H9 (cell line): Measurements from ENCODE around the gene ISY1. TPM values are rescaled to one million over a fixed set of nuclear protein-coding genes. Genes with fewer than 3 reads are reported as not detected.

Experiments used
- DNase-seq: peaks from one replicate; pipeline ENCODE4 v3.0.0-alpha.2; 2017
- H2AFZ ChIP-seq: one replicate; pipeline ENCODE4 v1.6.1; 2013; ENCODE audit warnings: mild to moderate bottlenecking, low read length, control low read depth, moderate library complexity
- H2AK5ac ChIP-seq: 2 replicates; pipeline ENCODE4 v1.6.1; 2013; ENCODE audit warnings: low read length, control low read depth, mixed read lengths; ENCODE audit not compliant: insufficient read length
- H2BK120ac ChIP-seq: one replicate; pipeline ENCODE4 v1.6.1; 2013; ENCODE audit warnings: low read depth, mild to moderate bottlenecking, low read length, control low read depth, inconsistent platforms; ENCODE audit not compliant: poor library complexity, severe bottlenecking
- H2BK12ac ChIP-seq: 2 replicates; pipeline ENCODE4 v1.6.1; 2013; ENCODE audit warnings: low read length, control low read depth, mixed read lengths, low read depth; ENCODE audit not compliant: insufficient read length
- H2BK15ac ChIP-seq: 2 replicates; pipeline ENCODE4 v1.6.1; 2013; ENCODE audit warnings: low read depth, low read length, control low read depth
- H2BK20ac ChIP-seq: one replicate; pipeline ENCODE4 v1.6.1; 2013; ENCODE audit warnings: low read depth, mild to moderate bottlenecking, low read length, control low read depth, inconsistent platforms; ENCODE audit not compliant: poor library complexity, severe bottlenecking
- H2BK5ac ChIP-seq: 2 replicates; pipeline ENCODE4 v1.6.1; 2013; ENCODE audit warnings: low read length, control low read depth, mixed read lengths; ENCODE audit not compliant: insufficient read length
- H3K14ac ChIP-seq: 2 replicates; pipeline ENCODE4 v1.6.1; 2013; ENCODE audit warnings: low read length, control low read depth; ENCODE audit not compliant: insufficient read depth
- H3K18ac ChIP-seq: 2 replicates; pipeline ENCODE4 v1.6.1; 2013; ENCODE audit warnings: low read depth, mild to moderate bottlenecking, mixed read lengths, low read length, control low read depth; ENCODE audit not compliant: insufficient read length
- H3K23ac ChIP-seq: 2 replicates; pipeline ENCODE4 v1.6.1; 2013; ENCODE audit warnings: low read length, control low read depth, mixed read lengths, low read depth; ENCODE audit not compliant: insufficient read length
- H3K23me2 ChIP-seq: 2 replicates; pipeline ENCODE4 v1.6.1; 2013; ENCODE audit warnings: low read depth, mild to moderate bottlenecking, mixed read lengths, low read length, control low read depth; ENCODE audit not compliant: insufficient read length, poor library complexity, severe bottlenecking
- H3K27ac ChIP-seq: 2 replicates; pipeline ENCODE4 v1.5.1; 2013; ENCODE audit warnings: low read length, control low read depth, mixed read lengths, low read depth; ENCODE audit not compliant: insufficient read length
- H3K27me3 ChIP-seq: 2 replicates; pipeline ENCODE4 v1.6.1; 2013; ENCODE audit warnings: low read length, control low read depth, inconsistent platforms; ENCODE audit not compliant: insufficient read depth
- H3K4ac ChIP-seq: 2 replicates; pipeline ENCODE4 v1.6.1; 2013; ENCODE audit warnings: low read depth, mild to moderate bottlenecking, control low read depth, inconsistent platforms, low read length, moderate library complexity
- H3K4me1 ChIP-seq: 2 replicates; pipeline ENCODE4 v1.6.1; 2013; ENCODE audit warnings: low read length, control low read depth, inconsistent platforms; ENCODE audit not compliant: insufficient read depth
- H3K4me2 ChIP-seq: 2 replicates; pipeline ENCODE4 v1.6.1; 2013; ENCODE audit warnings: low read length, control low read depth, mixed read lengths; ENCODE audit not compliant: insufficient read length, insufficient read depth
- H3K56ac ChIP-seq: 2 replicates; pipeline ENCODE4 v1.6.1; 2013; ENCODE audit warnings: low read depth, mild to moderate bottlenecking, mixed read lengths, low read length, control low read depth; ENCODE audit not compliant: insufficient read length
- H3K79me1 ChIP-seq: 2 replicates; pipeline ENCODE4 v1.6.1; 2013; ENCODE audit warnings: low read depth, mild to moderate bottlenecking, moderate library complexity, low read length, control low read depth, inconsistent platforms; ENCODE audit not compliant: insufficient read depth, poor library complexity, severe bottlenecking
- H3K79me2 ChIP-seq: 2 replicates; pipeline ENCODE4 v1.6.1; 2013; ENCODE audit warnings: low read length, control low read depth, inconsistent platforms; ENCODE audit not compliant: insufficient read depth
- H3K9ac ChIP-seq: 2 replicates; pipeline ENCODE4 v1.6.1; 2013; ENCODE audit warnings: low read length, control low read depth, mixed read lengths; ENCODE audit not compliant: insufficient read length; ENCODE audit errors: extremely low read depth
- H3K9me3 ChIP-seq: one replicate; pipeline ENCODE4 v1.6.1; 2013; ENCODE audit warnings: low read depth, low read length, inconsistent platforms; ENCODE audit not compliant: control insufficient read depth
- H3T11ph ChIP-seq: one replicate; pipeline ENCODE4 v1.6.1; 2013; ENCODE audit warnings: mild to moderate bottlenecking, low read length, control low read depth, inconsistent platforms
- H4K20me1 ChIP-seq: one replicate; pipeline ENCODE4 v1.6.1; 2013; ENCODE audit not compliant: control insufficient read depth, insufficient read length, insufficient read depth
- H4K5ac ChIP-seq: 2 replicates; pipeline ENCODE4 v1.6.1; 2013; ENCODE audit warnings: low read depth, mild to moderate bottlenecking, mixed read lengths, low read length, control low read depth; ENCODE audit not compliant: insufficient read length
- H4K8ac ChIP-seq: replicated peaks from 2 replicates; pipeline ENCODE4 v1.6.1; 2013; ENCODE audit warnings: low read length, control low read depth, mixed read lengths, low read depth; ENCODE audit not compliant: insufficient read length
- H4K91ac ChIP-seq: 2 replicates; pipeline ENCODE4 v1.6.1; 2013; ENCODE audit warnings: low read depth, mild to moderate bottlenecking, moderate library complexity, mixed read lengths, low read length, control low read depth; ENCODE audit not compliant: insufficient read length
- H3K27ac Mint-ChIP-seq, 3 experiments: 2 replicates in 2 of 3; 3 replicates in 1 of 3; pipeline ENCODE4 v1.8.0; 2020 to 2021; ENCODE audit warnings: mixed read lengths in 3 of 3, mild to moderate bottlenecking in 1 of 3, moderate library complexity in 1 of 3
- H3K27me3 Mint-ChIP-seq: 2 replicates; pipeline ENCODE4 v1.8.0; 2021; ENCODE audit warnings: low read depth, mild to moderate bottlenecking, moderate library complexity, mixed read lengths
- H3K36me3 Mint-ChIP-seq, 3 experiments: 2 replicates in 2 of 3; 3 replicates in 1 of 3; pipeline ENCODE4 v1.8.0; 2020 to 2021; ENCODE audit warnings: low read depth in 3 of 3, mixed read lengths in 3 of 3; ENCODE audit not compliant: insufficient read depth in 1 of 3
- H3K4me1 Mint-ChIP-seq, 2 experiments: 2 replicates each; pipeline ENCODE4 v1.8.0; 2020; ENCODE audit warnings: mixed read lengths in 2 of 2
- H3K4me3 Mint-ChIP-seq, 2 experiments: 2 replicates in 1 of 2; 3 replicates in 1 of 2; pipeline ENCODE4 v1.8.0; 2020 to 2021; ENCODE audit warnings: mild to moderate bottlenecking in 2 of 2, mixed read lengths in 2 of 2, moderate library complexity in 1 of 2
- H3K9me3 Mint-ChIP-seq, 2 experiments: 2 replicates in 1 of 2; 3 replicates in 1 of 2; pipeline ENCODE4 v1.8.0; 2020; ENCODE audit warnings: mild to moderate bottlenecking in 2 of 2, mixed read lengths in 2 of 2, moderate library complexity in 1 of 2
- WGBS: extraction: QIAGEN DNeasy Blood & Tissue Kit; methylation state at CpG from one replicate; pipeline ENCODE4 v1.1.7; 2013; ENCODE audit warnings: missing lambda C conversion rate, low lambda C conversion rate, mixed read lengths; ENCODE audit not compliant: insufficient read length; ENCODE audit errors: extremely low coverage; 5-methylcytosine and 5-hydroxymethylcytosine counted together
- total RNA-seq: library from RNA; stranded (reverse); gene quantifications from 2 replicates; pipeline ENCODE4 v1.2.1, GENCODE V29; 2021
- TF ChIP-seq, protein P1 (sequence below): fragments of 200-600 bp; sonication (generic); conservative IDR thresholded peaks from 3 replicates; pipeline ENCODE4 v1.8.0; 2021; ENCODE audit warnings: antibody characterized with exemption, mild to moderate bottlenecking

The ISY1 gene
- total RNA-seq, 1 experiment from 2014 or later, result 28.1 TPM

DNA sequence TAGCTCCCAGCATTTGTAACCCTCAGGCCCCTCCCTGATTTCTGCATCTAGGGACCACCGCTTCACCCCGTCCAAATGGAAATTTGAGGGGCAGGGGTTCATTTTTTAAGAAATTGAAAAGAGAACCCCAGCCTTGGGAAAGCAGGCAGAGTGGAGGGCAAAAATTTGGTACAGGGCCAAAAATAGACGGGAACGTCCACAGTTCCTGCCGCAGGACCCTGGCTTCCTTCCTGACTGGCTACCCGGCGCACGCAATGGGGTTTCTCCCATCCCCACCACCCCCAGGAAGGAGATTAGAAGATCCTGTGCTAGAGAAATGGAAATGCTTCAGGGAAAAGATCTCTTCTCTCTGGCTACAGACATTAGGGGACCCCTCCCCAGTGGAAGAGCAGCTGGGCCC is 79.4 kb downstream of the ISY1 start:
- Histone ChIP-seq H3K23ac (no peak overlapping the region), H3K4me1 (no peaks in the 10 kb centered on the region), H3K79me2 (no peaks in the 10 kb centered on the region), H4K91ac (no peak overlapping the region), H2BK120ac (no peak overlapping the region), H3K9me3 (no peaks in the 10 kb centered on the region), H3K27ac (no peak overlapping the region), H2BK15ac (no peak overlapping the region), H4K8ac (no peak overlapping the region), H3K23me2 (no peaks in the 10 kb centered on the region), H3K4ac (no peak overlapping the region), H3K18ac (no peak overlapping the region), H2BK5ac (no peak overlapping the region), H2BK20ac (no peak overlapping the region), H3K14ac (no peak overlapping the region), H4K20me1 (no peaks in the 10 kb centered on the region), H3K4me2 (no peak overlapping the region), H2AFZ (no peak overlapping the region), H2AK5ac (no peak overlapping the region), H3K56ac (no peak overlapping the region), H2BK12ac (no peak overlapping the region), H3K79me1 (no peaks in the 10 kb centered on the region), H3K9ac (no peak overlapping the region), H4K5ac (no peak overlapping the region), H3K27me3 (no peaks in the 10 kb centered on the region), H3T11ph (no peak overlapping the region)
- TF ChIP-seq, protein P1, sequence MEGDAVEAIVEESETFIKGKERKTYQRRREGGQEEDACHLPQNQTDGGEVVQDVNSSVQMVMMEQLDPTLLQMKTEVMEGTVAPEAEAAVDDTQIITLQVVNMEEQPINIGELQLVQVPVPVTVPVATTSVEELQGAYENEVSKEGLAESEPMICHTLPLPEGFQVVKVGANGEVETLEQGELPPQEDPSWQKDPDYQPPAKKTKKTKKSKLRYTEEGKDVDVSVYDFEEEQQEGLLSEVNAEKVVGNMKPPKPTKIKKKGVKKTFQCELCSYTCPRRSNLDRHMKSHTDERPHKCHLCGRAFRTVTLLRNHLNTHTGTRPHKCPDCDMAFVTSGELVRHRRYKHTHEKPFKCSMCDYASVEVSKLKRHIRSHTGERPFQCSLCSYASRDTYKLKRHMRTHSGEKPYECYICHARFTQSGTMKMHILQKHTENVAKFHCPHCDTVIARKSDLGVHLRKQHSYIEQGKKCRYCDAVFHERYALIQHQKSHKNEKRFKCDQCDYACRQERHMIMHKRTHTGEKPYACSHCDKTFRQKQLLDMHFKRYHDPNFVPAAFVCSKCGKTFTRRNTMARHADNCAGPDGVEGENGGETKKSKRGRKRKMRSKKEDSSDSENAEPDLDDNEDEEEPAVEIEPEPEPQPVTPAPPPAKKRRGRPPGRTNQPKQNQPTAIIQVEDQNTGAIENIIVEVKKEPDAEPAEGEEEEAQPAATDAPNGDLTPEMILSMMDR, result no peak
- no peak for DNase-seq
- Mint-ChIP-seq H3K36me3 (no peaks in the 10 kb centered on the region), H3K4me1 (no peaks in the 10 kb centered on the region), H3K4me3 (no peak overlapping the region), H3K27ac (no peak overlapping the region), H3K9me3 (no peaks in the 10 kb centered on the region), H3K27me3 (peaks cover 8% of the 10 kb centered on the region)
- no CpG with 5 or more reads among the region's 8 CpGs for WGBS
